Activated CD8-positive, alpha-beta memory T cell treated with anti-CD3 and anti-CD28 coated beads, Interleukin-2, amount 10 ng/mL, durations not matched to agents 7 days and 5 days (primary cell): Measurements from ENCODE around the gene PROB1. TPM values are rescaled to one million over a fixed set of nuclear protein-coding genes. Genes with fewer than 3 reads are reported as not detected.

ENCODE experiments used
- ATAC-seq: fragments of 150-1000 bp; cut with Tn5 transposase; one replicate; pipeline ENCODE4 v1.10.0; 2021; ENCODE audit warnings: moderate library complexity
- CTCF ChIA-PET: fragments of 350-600 bp; sonication (Branson Sonifier 250); formaldehyde crosslinking; loops from one replicate; lab custom pipeline; 2021; ENCODE audit warnings: antibody characterized with exemption; lab: Charles Lee
- DNase-seq: peaks from one replicate; pipeline ENCODE4 v3.0.0-alpha.2; 2020
- H3K27ac Mint-ChIP-seq: one replicate; pipeline ENCODE4 v1.8.0; 2021; ENCODE audit warnings: mild to moderate bottlenecking, mixed read lengths
- H3K27me3 Mint-ChIP-seq: one replicate; pipeline ENCODE4 v1.8.0; 2021; ENCODE audit warnings: mixed read lengths
- H3K36me3 Mint-ChIP-seq: one replicate; pipeline ENCODE4 v1.8.0; 2021; ENCODE audit warnings: mild to moderate bottlenecking, mixed read lengths
- H3K4me1 Mint-ChIP-seq: one replicate; pipeline ENCODE4 v1.8.0; 2021; ENCODE audit warnings: mixed read lengths
- H3K4me3 Mint-ChIP-seq: one replicate; pipeline ENCODE4 v1.8.0; 2021; ENCODE audit warnings: mild to moderate bottlenecking, moderate library complexity, mixed read lengths
- H3K9me3 Mint-ChIP-seq: one replicate; pipeline ENCODE4 v1.8.0; 2022; ENCODE audit warnings: low read depth, mixed read lengths
- total RNA-seq, 2 experiments: library from RNA; stranded (reverse); gene quantifications; one replicate each; pipeline ENCODE4 v1.2.3, GENCODE V29; 2021

PROB1 gene
- total RNA-seq, 2 experiments from 2014 or later: 6.3 to 10.9 TPM

DNA sequence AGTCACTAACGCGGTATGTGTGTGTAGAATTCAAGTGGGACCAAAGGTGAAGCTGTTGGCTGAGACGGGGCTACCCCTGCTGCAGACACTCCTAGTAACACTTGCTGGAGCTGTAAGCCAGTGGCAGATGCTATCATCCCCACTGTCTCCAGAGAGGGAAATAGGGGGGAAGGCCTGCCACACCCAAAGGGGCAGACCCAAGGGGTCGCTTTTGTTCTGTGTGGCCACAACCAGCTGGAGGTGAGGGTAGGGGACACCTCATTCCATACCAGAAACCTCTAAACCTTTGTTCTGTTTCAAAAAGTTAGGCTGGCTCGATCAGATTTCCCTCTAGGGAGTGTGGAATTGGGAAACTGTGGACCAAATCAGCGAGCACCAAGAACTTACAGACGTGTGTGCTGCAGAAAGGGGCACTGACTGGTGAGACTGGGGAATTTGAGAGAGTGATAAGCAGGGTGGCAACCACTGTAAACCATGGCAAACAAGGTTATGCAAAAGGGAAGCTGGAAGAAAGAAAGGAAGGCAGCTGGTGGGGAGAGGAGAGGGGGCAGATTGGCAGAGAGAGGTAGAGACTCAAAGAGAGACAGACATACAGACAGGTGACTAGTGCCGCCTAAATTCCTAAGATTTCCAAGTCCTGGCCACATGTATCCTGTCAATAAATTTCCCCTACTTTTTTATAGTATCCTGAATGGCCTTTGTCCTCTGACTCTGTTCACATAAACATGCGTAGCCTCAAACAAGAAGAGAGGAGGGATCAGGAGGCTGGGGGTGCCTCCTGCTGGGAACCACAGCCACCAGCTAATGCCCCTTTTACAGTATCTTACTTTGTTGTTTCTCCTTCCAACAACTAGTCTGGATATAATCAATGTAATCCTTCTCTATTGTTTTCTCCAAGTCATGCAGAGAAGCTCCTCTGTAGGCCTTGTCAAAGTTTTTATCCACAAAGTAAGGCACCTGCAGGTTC, 24.6 kb upstream of the PROB1 start:
- H3K27ac Mint-ChIP-seq: peak overlapping the region; percentile 5

GRCh38 chr5:139418793-139419192, 23.9 kb upstream of the PROB1 start:
- Mint-ChIP-seq H3K36me3 (peaks cover 13% of the 10 kb centered on the region), H3K4me1 (peaks cover 60% of the 10 kb centered on the region), H3K27ac (no peak overlapping the region)

More for the DNA sequence above, 24.6 kb upstream of the PROB1 start:
- Mint-ChIP-seq H3K4me1 (peaks cover 53% of the 10 kb centered on the region), H3K4me3 (no peak overlapping the region), H3K36me3 (peaks cover 10% of the 10 kb centered on the region), H3K27me3 (no peaks in the 10 kb centered on the region), H3K9me3 (no peaks in the 10 kb centered on the region)
- CTCF ChIA-PET: interaction anchor here (0.9 to 11.8 kb wide), 12 partner anchors 10 to 346 kb away, joined by 3 to 423 read pairs (median 9); partner anchors contain the start of genes DNAJC18 and SPATA24
- DNase-seq (no peak), ATAC-seq (no peak)

DNA sequence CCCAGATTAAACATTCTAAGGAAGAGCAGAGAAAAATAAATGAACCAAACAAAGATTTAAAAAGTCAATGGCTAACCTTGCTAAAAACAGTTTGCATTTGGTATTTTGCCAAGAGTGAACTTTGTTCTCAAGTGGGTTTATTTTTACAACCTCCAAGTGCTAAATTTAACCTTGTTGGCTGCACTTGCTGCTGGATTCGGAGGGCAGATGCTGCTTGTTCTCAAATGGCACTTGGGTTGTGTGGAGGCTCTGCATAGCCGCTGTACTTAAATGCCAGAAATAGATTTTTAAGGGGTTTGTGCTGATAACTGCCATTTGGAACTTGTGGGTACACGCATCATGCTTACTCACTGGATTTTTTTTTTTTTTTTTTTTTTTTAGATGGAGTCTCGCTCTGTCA, 22.3 kb upstream of the PROB1 start:
- no peaks in the 10 kb centered on the region for H3K9me3 Mint-ChIP-seq
- H3K27me3 Mint-ChIP-seq: no peaks in the 10 kb centered on the region
- no peak for DNase-seq
- no peak for ATAC-seq
- H3K36me3 Mint-ChIP-seq: peaks cover 13% of the 10 kb centered on the region
- no peak overlapping the region for H3K4me3 Mint-ChIP-seq
- peaks cover 70% of the 10 kb centered on the region for H3K4me1 Mint-ChIP-seq
- CTCF ChIA-PET: interaction anchor here (0.7 to 11.8 kb wide), 7 partner anchors 10 to 219 kb away, joined by 3 to 423 read pairs (median 4); partner anchors contain the start of gene SPATA24
- peak overlapping the region; percentile 89 for H3K27ac Mint-ChIP-seq

More at GRCh38 chr5:139418793-139419192, 23.9 kb upstream of the PROB1 start:
- CTCF ChIA-PET: interaction anchor here (2.2 to 11.8 kb wide), 4 partner anchors 9 to 217 kb away, joined by 5 to 423 read pairs (median 14); partner anchors contain the start of gene SPATA24
- H3K9me3 Mint-ChIP-seq: no peaks in the 10 kb centered on the region
- no peaks in the 10 kb centered on the region for H3K27me3 Mint-ChIP-seq
- DNase-seq: no peak
- no peak overlapping the region for H3K4me3 Mint-ChIP-seq
- no peak for ATAC-seq

DNA sequence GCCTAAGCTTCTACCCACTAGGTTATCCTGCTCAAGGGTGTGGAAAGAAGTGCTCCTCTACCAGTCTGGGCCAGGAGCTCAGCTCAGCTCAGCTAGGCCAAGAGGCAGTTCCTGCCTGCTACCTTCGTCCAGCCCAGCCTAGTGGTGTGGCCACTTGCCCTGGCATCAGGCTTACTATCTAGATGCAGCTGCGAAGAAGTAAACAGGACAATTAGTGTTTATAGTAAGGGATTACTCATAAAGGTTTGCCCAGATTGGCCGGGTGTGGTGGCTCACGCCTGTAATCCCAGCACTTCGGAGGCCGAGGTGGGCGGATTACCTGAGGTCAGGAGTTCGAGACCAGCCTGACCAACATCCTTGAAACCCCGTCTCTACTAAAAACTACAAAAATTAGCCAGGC, 21.7 kb upstream of the PROB1 start:
- DNase-seq: no peak
- ATAC-seq: no peak
- H3K36me3 Mint-ChIP-seq: peaks cover 13% of the 10 kb centered on the region
- H3K9me3 Mint-ChIP-seq: no peaks in the 10 kb centered on the region
- H3K4me1 Mint-ChIP-seq: peaks cover 69% of the 10 kb centered on the region
- H3K27ac Mint-ChIP-seq: peak overlapping the region; percentile 89
- no peaks in the 10 kb centered on the region for H3K27me3 Mint-ChIP-seq
- H3K4me3 Mint-ChIP-seq: no peak overlapping the region
- CTCF ChIA-PET: interaction anchor here (1.2 to 11.8 kb wide), 3 partner anchors 14 to 101 kb away, joined by 7 to 423 read pairs (median 23); partner anchors contain the start of gene SPATA24

- Mint-ChIP-seq H3K27me3 (no peaks in the 10 kb centered on the region), H3K27ac (peak overlapping the region; percentile 89), H3K36me3 (peaks cover 17% of the 10 kb centered on the region), H3K4me3 (peak overlapping the region; percentile 12), H3K9me3 (no peaks in the 10 kb centered on the region), H3K4me1 (peaks cover 68% of the 10 kb centered on the region)
- CTCF ChIA-PET: interaction anchor here (0.6 to 11.8 kb wide), 6 partner anchors 14 to 101 kb away, joined by 4 to 423 read pairs (median 6); partner anchors contain the start of genes DNAJC18 and SPATA24
- peak; percentile 38 for ATAC-seq
- DNase-seq: no peak
Measured at GRCh38 chr5:139415869-139416268, 21.0 kb upstream of the PROB1 start.

DNA sequence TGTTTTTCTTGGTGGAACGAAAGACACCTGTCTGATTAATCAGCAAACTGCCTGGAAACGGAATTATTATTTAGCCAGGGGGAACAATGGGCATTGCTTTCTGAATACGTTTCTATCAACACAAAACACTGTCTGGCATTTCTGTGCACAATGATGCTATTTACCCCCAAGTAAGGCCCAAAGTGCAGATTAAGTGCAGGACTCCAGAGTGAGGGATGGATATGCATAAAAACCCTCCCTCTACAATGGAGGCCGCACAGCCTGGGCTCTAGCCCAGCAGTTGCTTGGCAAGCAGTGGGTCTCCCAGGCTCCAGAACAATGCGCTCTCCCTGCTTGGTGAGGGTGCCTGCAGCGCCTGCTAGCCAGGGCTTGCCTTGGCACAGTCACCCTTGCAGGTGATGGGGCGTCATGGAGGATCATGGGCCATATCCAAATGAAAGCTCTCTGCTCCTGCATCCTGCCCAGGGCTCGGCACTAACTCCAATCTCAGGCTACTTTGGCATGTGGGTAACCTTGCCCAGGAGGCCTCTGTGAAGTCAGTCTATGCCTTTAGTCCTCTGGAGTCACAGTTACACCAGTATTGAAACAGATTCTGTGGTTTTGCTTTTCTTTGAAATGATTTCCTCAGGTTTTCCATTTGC, 20.4 kb upstream of the PROB1 start:
- no peaks in the 10 kb centered on the region for H3K9me3 Mint-ChIP-seq
- peak overlapping the region; percentile 12 for H3K4me3 Mint-ChIP-seq
- H3K4me1 Mint-ChIP-seq: peaks cover 64% of the 10 kb centered on the region
- H3K27me3 Mint-ChIP-seq: no peaks in the 10 kb centered on the region
- ATAC-seq (peak; percentile 79), DNase-seq (peak; percentile 66)
- CTCF ChIA-PET: interaction anchor here (0.6 to 11.8 kb wide), 7 partner anchors 13 to 102 kb away, joined by 3 to 423 read pairs (median 6); partner anchors contain the start of genes DNAJC18 and SPATA24
- H3K27ac Mint-ChIP-seq: peak overlapping the region; percentile 89
- peaks cover 17% of the 10 kb centered on the region for H3K36me3 Mint-ChIP-seq

GRCh38 chr5:139414581-139415130, 19.8 kb upstream of the PROB1 start:
- Mint-ChIP-seq H3K4me3 (peak overlapping the region; percentile 24), H3K9me3 (no peaks in the 10 kb centered on the region), H3K4me1 (peaks cover 61% of the 10 kb centered on the region), H3K27ac (peak overlapping the region; percentile 89), H3K27me3 (no peaks in the 10 kb centered on the region), H3K36me3 (peaks cover 17% of the 10 kb centered on the region)
- ATAC-seq: no peak
- CTCF ChIA-PET: interaction anchor here (0.6 to 3.5 kb wide), 9 partner anchors 8 to 219 kb away, joined by 3 to 23 read pairs (median 4); partner anchors contain the start of genes DNAJC18 and SPATA24
- DNase-seq: no peak

GRCh38 chr5:139413963-139414362, 19.1 kb upstream of the PROB1 start:
- Mint-ChIP-seq H3K4me3 (peak overlapping the region; percentile 24), H3K27me3 (no peaks in the 10 kb centered on the region), H3K4me1 (peaks cover 63% of the 10 kb centered on the region), H3K36me3 (peaks cover 17% of the 10 kb centered on the region), H3K27ac (peak overlapping the region; percentile 89), H3K9me3 (no peaks in the 10 kb centered on the region)
- ATAC-seq (no peak), DNase-seq (no peak)
- CTCF ChIA-PET: interaction anchor here (0.6 to 3.5 kb wide), 7 partner anchors 8 to 220 kb away, joined by 3 to 23 read pairs (median 4); partner anchors contain the start of gene SPATA24

DNA sequence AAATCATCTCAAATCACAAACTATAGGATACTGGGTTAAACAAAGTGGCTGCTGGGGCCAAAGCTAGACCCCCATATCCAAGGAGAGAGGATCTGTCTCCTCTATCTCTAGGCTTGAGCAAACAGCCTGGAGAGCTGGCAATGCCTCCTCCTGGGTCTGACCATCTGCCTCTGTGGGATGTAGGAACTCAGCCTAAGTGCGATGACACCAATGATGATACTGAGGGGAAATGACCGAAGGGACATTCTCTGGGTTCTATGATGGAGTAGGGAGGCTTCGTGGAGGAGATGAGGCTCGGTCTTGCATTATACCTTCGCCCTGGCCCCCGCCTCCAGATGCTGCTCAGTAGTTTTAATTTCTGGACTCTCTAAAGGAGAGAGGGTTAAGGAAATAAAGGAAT, 18.2 kb upstream of the PROB1 start:
- Mint-ChIP-seq H3K36me3 (peaks cover 12% of the 10 kb centered on the region), H3K4me1 (peaks cover 55% of the 10 kb centered on the region), H3K9me3 (no peaks in the 10 kb centered on the region), H3K4me3 (no peak overlapping the region), H3K27me3 (no peaks in the 10 kb centered on the region), H3K27ac (no peak overlapping the region)
- no peak for ATAC-seq
- CTCF ChIA-PET: interaction anchor here (1.4 kb wide), 1 partner anchor 9 kb away, joined by 3 read pairs; no protein-coding TSS in a partner anchor
- no peak for DNase-seq

DNA sequence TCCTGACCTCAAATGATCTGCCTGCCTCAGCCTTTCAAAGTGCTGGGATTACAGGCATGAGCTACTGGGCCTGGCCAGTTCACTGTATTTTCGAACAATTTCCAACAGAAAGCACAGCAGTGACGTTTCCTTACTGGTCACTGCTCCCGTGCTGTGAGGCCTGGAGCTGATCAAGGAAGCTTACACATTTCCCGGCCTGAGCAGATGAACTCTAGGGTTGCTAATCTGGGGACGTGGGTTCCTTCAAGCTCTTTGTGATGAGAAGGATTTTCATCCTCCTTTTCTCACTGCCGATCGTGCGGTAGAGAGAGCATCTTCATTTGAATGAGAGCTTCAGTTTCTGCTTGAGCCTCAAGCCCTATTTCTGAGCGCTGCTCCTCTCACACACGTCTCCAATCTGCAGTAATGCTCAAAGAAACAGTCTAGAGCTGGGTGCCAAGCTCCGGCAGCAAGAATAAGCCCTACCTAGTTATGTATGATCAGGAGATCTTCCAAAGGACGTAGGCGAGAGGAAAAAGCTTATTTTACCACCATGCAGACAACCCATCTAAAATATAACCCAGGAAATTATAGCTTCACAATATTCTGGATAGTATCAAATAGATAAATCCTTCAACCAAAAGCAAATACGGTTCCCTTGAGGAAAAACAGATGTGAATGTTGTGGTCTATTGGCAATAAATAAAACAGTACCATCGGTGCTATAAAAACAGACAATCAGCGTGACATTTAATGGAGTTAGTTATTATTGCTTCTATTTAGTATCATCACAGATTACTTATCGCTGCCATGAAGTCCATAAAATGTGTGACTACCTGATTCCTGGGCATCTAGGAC, 16.3 kb upstream of the PROB1 start:
- Mint-ChIP-seq H3K4me1 (peaks cover 49% of the 10 kb centered on the region), H3K9me3 (no peaks in the 10 kb centered on the region), H3K27me3 (no peaks in the 10 kb centered on the region), H3K4me3 (no peak overlapping the region), H3K27ac (no peak overlapping the region), H3K36me3 (peaks cover 12% of the 10 kb centered on the region)
- ATAC-seq (no peak), DNase-seq (no peak)
- CTCF ChIA-PET: interaction anchor here (1.2 to 3.9 kb wide), 6 partner anchors 8 to 102 kb away, joined by 3 to 15 read pairs (median 6); no protein-coding TSS in a partner anchor

- H3K27ac Mint-ChIP-seq: no peak overlapping the region
- H3K27me3 Mint-ChIP-seq: no peaks in the 10 kb centered on the region
- no peak for DNase-seq
- CTCF ChIA-PET: interaction anchor here (0.7 to 3.9 kb wide), 8 partner anchors 8 to 104 kb away, joined by 3 to 15 read pairs (median 4); no protein-coding TSS in a partner anchor
- no peak overlapping the region for H3K4me3 Mint-ChIP-seq
- H3K36me3 Mint-ChIP-seq: peaks cover 12% of the 10 kb centered on the region
- peaks cover 40% of the 10 kb centered on the region for H3K4me1 Mint-ChIP-seq
- no peaks in the 10 kb centered on the region for H3K9me3 Mint-ChIP-seq
- ATAC-seq: no peak
Measured at GRCh38 chr5:139410121-139410992, 15.5 kb upstream of the PROB1 start.
